Prostate gland (tissue), 2 donors: ENCODE measurements around the gene CYB5A.

Experiments used
- POLR2AphosphoS5 ChIP-seq: sonication (generic); formaldehyde crosslinking; IDR thresholded peaks from one replicate; pipeline ENCODE4 v1.6.1; 2017; ENCODE audit warnings: antibody characterized with exemption
- TF ChIP-seq, protein P1 (sequence below), 4 experiments: fragments of 200-600 bp in 2 of 4; fragments of 450-650 bp in 2 of 4; sonication (generic) in 2 of 4; IDR thresholded peaks; 1 replicate in 3 of 4; 2 replicates in 1 of 4; pipeline ENCODE4 v1.5.1; 2016 to 2019; ENCODE audit warnings: antibody characterized with exemption in 4 of 4, mild to moderate bottlenecking in 2 of 4, moderate library complexity in 2 of 4

DNA sequence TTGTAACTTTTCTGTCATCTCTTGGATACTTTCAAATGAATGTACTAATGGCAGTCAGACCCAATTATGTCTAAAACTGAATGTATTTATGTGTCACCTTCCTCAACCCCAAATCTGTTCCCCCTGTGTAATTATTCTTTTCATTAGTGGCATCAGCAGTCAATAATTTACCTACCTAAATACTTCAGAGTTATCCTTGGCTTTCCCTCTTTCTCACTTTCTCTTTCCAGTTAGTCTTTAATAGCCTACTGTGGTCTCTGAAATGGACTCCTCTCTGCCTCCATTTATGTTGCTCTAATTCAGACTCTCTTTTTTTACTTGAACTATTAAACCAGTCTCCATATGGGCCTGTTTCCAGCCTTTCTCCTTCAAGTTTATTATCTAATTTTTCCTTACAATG lies 44.9 kb upstream of the CYB5A start:
- TF ChIP-seq, protein P1, sequence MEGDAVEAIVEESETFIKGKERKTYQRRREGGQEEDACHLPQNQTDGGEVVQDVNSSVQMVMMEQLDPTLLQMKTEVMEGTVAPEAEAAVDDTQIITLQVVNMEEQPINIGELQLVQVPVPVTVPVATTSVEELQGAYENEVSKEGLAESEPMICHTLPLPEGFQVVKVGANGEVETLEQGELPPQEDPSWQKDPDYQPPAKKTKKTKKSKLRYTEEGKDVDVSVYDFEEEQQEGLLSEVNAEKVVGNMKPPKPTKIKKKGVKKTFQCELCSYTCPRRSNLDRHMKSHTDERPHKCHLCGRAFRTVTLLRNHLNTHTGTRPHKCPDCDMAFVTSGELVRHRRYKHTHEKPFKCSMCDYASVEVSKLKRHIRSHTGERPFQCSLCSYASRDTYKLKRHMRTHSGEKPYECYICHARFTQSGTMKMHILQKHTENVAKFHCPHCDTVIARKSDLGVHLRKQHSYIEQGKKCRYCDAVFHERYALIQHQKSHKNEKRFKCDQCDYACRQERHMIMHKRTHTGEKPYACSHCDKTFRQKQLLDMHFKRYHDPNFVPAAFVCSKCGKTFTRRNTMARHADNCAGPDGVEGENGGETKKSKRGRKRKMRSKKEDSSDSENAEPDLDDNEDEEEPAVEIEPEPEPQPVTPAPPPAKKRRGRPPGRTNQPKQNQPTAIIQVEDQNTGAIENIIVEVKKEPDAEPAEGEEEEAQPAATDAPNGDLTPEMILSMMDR (IDR thresholded peaks at IDR 0.05) = no peak
- no peak for TF ChIP-seq POLR2AphosphoS5
